GM12878 (cell line): Measurements from ENCODE around the gene FAM241A.

Experiments
- SUZ12 ChIP-seq: fragments of 200-600 bp; sonication (generic); IDR thresholded peaks from one replicate; pipeline ENCODE4 v1.6.1; 2018; ENCODE audit warnings: antibody characterized with exemption, mild to moderate bottlenecking; ENCODE audit not compliant: unreplicated experiment
- TF ChIP-seq, protein P1 (sequence below), 3 experiments: IDR thresholded peaks in 2 of 3; conservative IDR thresholded peaks in 1 of 3; 2 replicates each; pipeline ENCODE4 v1.5.1; 2011; ENCODE audit warnings: low read depth in 3 of 3, low read length in 3 of 3, mild to moderate bottlenecking in 3 of 3, control low read depth in 2 of 3, moderate library complexity in 2 of 3, inconsistent platforms in 1 of 3, mixed read lengths in 1 of 3; ENCODE audit not compliant: control insufficient read depth in 2 of 3, insufficient read depth in 1 of 3; ENCODE audit errors: extremely low read depth in 1 of 3

DNA sequence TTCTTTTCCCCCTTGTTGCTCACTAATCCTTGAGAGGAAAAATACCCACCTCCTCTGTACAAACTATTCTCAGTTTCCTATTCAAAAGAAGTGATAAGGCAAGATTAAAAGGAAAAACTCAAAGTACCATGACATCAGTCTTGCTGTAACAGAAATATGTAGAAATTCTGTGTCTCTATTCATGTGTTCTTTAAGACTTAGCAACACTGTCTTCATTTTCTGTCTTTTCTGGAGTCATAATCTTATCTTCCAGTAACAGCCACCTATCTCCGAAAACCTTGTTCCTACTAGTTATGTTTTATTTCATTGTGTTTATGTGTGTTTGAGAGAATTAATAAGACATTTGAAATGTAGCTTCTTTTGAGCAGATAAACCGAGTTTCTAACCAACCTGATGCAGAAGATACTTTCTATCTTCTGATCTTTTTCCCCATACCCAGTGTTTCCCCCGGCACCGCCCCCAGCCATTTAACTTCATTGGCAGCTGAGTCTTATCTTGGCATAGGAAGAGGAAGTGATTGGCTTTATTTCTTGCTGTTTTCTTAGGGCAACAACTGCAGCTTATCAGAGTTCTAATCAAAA is 8.0 kb downstream of the FAM241A start:
- TF ChIP-seq, protein P1, sequence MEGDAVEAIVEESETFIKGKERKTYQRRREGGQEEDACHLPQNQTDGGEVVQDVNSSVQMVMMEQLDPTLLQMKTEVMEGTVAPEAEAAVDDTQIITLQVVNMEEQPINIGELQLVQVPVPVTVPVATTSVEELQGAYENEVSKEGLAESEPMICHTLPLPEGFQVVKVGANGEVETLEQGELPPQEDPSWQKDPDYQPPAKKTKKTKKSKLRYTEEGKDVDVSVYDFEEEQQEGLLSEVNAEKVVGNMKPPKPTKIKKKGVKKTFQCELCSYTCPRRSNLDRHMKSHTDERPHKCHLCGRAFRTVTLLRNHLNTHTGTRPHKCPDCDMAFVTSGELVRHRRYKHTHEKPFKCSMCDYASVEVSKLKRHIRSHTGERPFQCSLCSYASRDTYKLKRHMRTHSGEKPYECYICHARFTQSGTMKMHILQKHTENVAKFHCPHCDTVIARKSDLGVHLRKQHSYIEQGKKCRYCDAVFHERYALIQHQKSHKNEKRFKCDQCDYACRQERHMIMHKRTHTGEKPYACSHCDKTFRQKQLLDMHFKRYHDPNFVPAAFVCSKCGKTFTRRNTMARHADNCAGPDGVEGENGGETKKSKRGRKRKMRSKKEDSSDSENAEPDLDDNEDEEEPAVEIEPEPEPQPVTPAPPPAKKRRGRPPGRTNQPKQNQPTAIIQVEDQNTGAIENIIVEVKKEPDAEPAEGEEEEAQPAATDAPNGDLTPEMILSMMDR (IDR thresholded peaks at IDR 0.05 in 2 of 3, conservative IDR thresholded peaks at IDR 0.05 in 1 of 3; ENCODE audit: control insufficient read depth in 2 of 3, extremely low read depth in 1 of 3, insufficient read depth in 1 of 3, low read depth in 3 of 3, low read length in 3 of 3): no peak
- TF ChIP-seq SUZ12: no peak
